NOMO-1 (cell line): ENCODE data around the gene NT5M.
"Not testable (repeated sequence)": the region's sequence is repeated elsewhere in the genome, so short reads cannot be mapped to it uniquely, and the experiment has no call there.

Source experiments
- DNase-seq, 2 experiments: peaks; one replicate each; lab custom pipeline; 2025; ENCODE audit not compliant: unreplicated experiment in 2 of 2; lab: John Stamatoyannopoulos, UW

The NT5M gene

DNA sequence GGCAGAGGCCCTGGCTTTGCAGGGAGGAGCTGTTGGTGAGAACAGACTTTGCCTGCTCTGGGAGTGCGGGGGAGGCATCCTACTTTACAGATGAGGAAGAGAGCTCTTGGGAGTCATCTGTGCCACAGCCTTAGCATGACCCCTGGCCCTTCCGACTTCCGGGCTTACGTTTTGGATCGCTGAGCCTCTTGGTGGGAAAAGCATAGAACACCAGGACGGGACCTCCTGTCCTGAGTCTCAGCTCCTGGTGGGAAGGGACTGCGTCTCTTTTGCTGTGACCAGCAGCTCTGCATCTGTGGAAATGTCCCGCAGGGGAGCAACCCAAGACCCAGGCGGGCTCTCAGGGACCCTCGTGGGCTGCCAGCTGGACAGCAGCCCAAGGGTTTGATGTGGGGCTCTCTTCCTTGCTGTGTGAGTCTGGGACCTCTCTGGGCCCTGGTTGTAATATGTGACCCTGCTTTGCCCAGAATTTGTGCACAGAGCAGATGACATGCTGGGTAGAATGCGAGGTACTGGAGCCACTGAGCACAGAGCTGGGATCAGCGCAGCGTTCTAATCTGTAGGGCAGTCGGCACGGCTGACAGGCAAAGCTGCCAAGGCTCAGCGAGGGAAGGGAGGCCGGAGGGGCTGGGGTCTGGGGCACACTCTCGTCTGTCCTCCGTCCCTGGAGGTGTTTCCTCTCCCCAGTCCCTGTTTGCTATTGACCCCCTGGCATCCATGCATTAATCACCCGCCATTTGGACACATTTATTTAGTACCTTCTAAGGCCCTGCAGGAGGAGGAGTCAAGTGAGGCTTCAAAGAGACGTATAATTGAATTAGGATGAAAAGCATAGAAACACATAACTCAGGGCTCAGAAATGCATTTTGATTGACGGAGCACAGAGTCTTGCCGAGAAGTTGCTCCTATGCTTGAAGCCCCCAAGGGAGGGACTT lies 64.0 kb downstream of the NT5M start:
- DNase-seq = no peak

DNA sequence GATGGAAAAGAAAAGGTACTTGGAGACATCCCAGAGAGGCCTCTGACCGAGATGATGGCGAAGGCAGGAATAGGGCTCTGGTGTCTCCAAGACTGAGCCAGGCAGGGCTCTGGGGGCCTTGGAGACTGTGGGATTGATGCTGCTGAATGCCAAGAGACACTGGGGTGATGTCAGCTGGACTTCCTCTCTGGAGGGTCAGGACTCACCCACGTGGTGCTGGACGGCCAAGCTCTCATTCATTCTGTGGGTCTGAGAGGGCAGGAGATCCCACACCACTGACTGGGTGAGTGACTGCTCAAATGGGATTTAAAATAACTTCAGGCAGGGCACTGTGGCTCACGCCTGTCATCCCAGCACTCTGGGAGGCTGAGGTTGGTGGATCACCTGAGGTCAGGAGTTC lies 64.8 kb downstream of the NT5M start:
- no peak for DNase-seq

DNA sequence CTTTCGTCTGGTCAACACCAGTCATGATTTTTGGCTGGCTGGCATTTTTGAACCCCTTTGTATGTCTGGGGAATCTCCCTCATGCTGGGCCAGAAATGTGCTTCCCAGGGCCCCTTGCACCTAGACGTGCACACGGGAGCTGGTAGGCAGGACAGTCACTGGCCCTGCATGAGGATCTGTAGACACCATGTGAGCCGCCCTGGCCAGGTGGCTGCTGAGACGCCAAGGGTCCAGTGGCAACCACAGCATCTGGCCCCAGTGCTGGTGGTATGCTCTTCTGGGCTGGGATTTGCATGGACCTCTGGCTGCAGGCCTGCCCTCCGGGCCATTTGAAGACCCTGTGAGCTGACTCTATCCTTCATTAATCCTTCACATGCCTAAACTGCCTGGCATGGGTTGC lies 67.5 kb downstream of the NT5M start:
- DNase-seq = no peak

DNA sequence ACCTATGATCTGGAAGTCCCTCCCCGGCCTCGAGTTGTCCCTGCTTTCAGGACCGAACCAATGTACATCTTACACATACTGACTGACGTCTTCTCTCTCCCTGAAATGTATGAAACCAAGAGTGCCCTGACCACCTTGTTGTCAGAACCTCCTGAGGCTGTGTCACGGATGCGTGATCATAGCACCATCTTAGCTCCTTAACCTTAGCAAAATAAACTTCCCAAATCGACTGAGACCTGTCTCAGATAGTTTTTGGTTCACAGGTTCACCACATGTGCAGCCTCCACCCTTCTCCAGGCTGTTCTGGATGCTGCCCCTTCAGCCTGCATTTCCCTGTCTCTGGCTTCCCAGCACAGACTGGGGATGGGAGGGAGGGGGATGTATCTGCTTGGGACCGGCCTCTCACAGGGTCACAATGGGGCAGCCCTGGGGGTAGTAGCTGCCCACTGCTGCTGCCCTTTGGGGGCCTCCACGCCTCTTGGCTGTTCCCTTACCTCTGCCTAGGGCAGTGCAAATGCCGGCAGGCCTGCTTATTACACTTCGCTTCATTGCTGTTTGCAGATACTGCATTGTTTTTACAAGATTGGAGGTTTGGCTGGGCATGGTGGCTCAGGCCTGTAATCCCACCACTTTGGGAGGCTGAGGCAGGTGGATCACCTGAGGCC lies 69.8 kb downstream of the NT5M start:
- no peak for DNase-seq

DNA sequence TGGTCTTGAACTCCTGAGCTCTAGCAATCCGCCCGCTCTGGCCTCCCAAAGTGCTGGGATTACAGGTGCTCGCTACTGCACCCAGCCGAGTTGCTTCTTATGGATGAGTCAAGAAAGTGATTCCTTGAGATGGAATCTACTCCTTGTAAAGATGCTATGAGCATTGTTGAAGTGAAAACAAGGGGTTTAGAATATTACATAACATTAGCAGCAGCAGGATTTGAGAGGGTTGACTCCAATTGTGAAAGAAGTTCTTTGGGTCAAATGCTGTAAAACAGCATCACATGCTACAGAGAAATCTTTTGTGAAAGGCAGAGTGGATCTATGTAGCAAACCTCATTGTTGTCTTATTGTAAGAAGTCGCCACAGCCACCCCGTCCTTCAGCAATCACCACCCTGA lies 72.7 kb downstream of the NT5M start:
- DNase-seq = no peak

DNA sequence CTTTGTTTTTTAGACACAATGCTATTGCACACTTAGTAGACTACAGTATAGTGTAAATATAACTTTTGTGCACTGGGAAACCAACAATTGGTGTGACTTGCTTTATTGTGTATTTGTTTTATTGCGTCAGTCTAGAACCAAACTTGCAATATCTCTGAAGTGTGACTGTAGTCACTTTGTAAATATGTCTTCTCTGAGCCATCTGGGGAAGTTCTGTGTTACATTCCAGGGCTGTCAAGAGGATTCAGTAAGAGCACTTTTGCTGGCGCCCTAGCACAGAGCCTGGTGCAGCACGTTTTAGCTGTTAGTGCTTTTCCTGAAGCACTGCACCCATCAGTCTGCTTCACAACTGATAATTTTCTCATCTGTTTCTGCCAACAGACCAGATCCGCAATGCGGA lies 73.2 kb downstream of the NT5M start:
- DNase-seq = no peak

DNA sequence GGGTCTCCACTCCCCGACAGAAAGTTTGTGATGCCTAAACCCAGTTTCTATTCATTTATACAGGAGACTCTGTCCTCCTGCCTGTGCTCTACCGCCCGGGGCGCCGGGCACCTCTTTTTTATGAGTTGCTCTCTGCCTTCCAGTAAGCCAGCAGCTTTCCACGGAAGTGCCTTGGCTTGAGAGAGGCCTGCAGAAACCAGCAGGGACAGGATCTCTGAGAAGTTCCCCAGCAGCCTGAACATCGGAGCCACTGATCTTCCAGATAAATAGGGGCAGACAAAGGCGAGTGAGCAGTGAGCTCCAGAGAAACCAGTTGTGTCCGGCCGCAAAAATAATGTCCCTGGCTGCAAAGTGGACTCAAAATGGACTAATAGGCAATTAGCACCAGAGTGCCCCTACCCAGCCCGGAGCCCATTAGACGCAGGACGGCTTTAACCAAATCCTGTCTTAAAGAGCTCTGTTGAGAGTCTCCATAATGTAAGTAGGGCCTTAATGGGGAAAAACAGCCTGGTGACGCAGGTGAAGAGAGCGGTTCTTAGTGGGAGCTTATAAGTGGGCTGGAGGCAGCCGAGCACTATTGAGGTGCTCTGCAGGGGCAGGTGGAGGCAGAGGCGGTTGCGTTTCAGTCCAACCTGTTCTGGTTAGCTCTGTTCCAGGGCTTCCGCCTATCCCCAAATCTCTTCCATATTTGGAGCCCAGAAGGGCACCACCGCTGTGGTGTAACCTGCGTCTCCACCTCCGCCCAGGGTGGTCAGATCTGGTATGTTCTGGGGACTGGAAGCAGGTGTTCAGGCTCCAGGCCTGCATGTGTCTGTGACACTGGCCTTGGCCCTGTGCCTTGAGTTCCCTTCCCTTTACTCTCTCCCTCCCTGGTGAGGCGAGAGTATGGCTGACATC lies 74.1 kb downstream of the NT5M start:
- no peak for DNase-seq

DNA sequence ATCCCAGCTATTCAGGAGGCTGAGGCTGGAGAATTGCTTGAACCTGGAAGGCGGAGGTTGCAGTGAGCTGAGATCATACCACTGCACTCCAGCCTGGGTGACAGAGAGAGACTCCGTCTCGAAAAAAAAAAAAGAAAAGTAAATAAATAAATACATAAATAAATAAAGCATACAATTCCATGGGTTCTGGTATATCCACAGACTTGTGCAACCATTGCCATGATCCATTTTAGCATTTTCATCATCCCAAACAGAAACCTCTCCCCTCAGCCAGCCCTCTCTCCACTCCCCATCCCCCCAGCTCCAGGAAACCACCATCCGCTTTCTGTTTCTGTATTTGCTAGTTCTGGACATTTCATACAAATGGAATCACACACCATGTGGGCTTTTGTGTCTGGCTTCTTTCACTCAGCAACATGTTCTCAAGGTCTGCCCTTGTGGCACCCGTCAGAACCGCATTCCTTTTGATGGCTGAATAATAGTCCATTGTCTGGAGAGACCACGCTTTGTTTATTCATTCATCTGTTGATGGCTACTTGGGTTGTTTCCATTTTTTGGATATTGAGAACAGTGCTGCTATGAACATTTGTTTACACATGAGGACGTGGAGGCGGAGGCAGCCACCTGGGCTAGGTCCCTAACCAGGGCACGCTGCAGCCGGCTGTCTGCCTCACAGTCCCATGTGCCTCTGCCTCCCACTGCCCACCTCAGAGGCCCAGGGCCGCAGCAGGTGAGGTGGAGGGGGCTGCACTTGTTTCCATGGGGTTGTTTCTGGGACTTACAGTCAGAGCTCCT lies 76.2 kb downstream of the NT5M start:
- DNase-seq = no peak

DNA sequence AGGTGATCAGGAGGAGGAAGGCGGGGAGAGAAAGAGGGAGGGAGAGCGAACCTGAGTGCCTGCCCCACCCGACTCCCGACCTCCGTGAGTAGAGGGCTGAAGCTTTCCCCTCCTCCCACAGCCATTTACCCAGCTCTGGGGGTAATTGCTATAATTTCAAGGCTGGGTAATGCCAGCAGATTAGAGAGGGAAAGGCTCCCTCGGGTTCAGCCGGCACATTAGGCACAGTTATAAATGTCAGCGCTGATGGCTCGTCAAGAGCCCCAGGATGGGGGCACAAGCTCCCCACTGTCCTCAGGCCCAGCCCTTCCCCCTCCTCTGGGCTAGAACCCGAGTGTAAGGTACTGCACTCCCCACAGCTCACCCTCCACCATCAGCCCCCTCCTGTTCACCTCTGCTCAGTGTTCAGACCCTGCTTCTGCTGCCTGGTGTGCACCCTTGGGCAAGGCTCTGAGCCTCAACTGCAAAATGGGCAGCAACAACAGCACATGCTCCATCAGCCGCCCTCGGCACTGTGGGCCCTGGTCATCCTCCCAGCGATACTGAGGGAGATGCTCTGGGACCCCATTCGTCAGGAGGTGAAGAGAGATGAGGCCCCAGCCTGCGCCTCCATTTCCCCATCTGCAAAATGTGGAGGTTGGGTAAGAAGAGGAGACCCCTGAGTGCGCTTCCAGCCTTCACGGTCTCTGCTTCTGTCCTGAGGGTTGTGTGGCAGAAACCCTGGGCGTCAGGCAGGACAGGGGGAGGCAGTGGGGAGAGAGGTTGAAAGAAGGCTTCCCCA lies 77.2 kb downstream of the NT5M start:
- DNase-seq = no peak

DNA sequence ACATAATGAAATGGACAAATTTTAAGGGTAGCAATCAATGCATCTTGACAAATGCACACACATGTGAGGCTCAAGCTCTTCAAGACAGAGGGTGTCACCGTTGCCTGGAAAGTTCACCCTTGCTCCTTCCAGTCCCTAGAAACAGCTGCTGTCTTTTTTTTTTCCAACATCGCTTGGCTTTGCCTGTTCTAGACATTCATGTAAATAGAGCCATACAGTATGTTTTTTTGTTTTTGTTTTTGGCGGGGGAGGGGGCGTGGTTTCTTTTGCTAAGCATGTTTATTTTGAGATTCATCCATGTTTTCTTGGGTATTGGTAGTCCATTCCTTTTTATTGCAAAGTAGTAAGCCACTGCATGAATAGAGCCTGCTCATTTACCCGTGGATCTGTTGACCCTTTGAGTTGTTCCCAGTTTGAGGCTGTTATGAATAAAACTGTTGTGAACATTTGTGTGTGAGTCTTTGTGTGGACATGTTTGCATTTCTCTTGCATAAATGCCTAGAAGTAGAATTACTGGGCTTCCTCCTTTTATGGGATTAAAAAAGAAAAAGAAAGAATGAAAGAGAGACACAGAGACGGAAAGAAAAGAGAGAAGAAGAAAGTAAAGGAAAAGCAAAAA lies 78.4 kb downstream of the NT5M start:
- no peak for DNase-seq

DNA sequence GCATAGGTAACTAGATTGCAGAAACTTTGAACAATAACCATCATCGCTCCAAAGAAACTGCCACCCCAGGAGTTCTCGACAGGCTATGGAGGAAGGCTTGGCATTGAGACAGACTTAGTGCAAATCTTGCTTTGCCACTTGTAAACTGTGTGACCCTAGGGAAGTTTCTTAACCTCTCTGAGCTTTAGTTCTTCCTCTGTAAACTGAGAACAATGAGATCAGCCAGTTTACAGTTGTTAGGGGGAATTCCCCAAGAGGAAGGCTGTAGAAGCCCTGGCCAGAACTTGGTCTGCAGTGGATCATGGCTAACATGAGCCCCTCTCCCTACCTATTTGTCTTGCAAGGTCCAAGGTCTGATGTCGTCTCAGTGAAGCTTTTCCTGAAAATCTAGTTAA lies 78.9 kb downstream of the NT5M start:
- no peak for DNase-seq

DNA sequence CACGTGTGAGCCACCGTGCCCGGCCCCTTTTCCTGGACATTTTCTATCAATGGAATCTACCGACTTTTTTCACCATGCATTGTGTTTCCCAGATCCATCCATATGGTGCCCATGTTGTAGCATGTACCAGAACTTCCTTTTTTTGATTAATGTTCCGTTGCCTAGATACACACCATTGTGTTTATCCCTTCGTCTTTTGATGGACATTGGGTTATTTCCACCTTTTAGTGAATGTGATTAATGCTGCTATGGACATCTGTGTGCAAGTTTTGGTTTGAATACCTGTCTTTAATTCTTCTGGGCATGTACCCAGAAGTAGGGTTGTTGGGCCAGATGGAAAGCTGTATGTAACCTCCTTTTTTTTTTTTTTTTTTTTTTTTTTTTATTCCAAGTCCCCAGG lies 79.8 kb downstream of the NT5M start:
- DNase-seq = peak in 1 of 2 experiments; percentile 7

DNA sequence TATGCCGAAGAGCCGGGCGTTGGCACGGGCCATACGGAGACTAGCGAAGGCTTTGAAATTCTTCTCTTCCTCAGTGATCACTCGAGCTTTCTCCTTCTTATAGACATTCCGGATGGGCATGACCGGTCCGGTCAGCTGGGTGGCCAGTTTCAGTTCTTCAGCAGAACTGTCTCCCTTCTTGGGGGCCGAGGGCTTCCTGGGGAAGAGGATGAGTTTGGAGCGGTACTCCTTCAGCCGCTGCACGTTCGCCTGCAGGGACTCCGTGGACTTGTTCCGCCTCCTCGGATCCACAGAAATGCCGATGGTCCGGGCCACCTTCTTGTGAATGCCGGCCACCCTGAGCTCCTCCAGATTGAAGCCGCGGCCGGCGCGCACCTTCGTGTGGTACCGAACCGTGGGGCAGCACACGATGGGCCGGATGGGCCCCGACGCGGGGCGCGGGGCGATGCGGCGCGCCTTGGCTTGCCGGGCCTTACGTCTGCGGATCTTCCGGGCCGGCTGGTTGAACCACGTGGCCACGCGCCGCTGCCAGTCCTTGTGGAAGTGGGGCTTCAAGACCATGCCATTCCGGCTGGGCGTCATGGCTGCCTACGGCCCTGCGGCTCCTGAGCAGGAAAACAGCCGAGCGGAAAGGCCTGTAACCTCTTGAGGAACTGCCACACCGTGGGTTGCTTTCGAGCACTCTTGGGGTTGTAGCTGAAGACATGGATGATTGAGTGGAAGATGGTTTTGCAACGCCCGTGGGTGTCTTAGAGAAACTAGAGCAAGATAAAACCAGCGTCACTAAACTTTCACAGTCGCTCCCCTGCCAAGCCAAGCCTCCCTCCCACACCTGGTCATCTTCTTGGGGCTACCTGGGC lies 80.5 kb downstream of the NT5M start:
- DNase-seq = not testable (repeated sequence)

DNA sequence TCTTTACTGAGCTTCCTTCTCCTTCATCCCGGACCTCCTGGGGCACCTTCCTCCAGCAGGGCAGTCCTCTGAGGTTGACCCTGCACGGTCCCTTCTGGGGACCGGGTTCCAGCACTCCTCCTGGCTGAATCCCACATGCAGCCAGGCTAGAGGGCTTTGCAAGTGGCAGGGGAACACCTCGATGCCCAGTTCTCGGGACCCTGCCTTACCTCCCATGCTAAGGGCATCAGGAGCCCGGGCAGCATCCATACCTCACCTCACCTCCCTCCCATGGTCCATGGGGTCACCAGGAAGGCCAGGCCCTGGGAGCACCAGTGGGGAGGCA lies 81.1 kb downstream of the NT5M start:
- no peak for DNase-seq

DNA sequence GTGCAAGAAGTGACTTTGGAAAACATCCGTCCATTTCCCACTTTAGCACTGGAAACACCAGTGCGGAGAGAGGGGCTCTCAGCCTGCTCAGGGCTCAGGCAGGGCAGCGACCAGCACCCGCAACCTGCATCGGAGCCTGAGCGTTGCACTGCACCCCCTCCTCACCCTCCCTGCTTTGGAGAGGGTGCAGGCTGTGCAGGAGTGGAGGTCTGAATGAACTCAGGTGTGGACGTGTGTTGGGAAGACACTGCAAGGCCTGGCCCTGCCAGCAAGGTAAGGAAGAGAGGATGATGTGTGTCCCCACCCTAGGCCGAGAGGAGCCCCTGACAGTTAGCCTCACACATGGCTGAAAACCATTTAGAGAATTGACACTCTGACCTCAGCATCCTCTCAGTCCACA lies 81.8 kb downstream of the NT5M start:
- no peak for DNase-seq

DNA sequence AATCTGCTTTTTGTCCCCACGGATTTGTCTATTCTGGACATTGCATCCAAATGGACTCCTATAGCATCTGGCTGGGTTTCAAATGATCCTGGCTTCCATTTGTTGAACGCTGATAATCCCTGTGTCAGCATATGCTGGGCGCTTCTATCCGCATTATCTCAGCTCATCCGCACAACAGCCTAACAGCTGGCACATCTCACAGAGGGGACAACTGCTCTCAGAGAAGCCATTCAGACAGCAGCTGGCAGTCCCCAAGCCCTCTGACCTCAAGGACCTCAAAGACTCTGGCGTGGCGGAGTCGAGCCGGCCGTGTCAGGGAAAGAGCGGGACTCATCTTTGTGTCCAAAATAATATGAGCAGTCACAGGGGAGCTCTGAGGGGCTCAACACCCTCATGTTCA lies 82.3 kb downstream of the NT5M start:
- no peak for DNase-seq

DNA sequence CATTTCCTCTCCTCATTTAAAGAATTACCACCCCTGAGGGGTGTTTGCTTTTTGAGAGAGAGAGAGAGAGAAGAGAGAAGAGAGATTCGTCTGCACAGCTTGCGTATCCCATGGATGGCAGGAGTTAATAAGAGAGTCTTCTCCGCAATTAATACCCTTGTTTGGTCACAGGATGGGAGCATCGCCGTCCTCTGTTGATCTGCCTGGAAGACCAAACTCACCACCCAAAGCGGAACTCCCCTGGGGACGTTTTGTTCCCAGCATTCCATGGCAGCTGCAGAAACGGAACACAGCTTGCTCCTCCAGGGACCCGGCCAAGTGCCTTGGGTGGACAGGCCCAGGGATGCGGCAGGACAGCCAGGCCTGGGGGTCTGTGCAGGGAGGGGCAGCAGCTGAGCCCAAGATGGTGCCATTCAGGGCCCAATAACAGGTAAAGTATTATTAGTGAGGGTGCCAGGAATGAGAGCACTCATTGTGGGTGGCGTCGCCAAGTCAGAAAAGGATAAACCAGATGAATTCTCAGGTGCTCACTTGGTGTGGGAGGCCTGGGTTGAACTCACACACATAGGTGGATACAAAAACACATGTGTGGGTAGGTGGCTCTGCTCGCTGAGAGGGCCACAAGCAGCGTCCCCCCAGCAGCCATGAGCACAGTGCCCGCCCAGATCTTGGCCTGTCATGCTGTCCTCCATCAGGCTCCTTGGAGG lies 83.1 kb downstream of the NT5M start:
- no peak for DNase-seq

DNA sequence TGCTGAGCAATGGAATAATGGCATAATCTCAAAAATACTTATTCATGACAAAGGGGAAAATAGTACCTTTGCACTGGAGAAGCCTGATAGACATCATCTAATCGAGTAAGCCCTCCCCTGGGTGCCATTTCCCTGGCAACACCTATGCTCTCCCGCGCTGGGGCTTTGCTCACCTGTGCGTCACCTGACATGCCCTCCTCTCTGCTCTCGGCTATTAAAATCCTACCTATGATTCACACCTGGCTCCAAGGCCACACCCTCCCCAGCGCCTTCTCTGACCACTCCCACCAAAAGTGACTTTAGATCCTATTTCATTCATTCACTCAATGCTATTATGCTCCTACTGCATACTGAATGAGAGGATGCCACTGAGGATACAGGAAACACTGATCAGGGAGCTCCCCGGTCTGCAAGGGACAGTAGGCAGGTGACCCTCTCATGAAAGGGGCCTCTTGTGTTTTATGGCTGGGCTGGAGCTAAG lies 83.9 kb downstream of the NT5M start:
- no peak for DNase-seq
